CD14-positive monocyte (primary cell): ENCODE results near the gene H1-8. TPM values are rescaled to one million over a fixed set of nuclear protein-coding genes. Genes with fewer than 3 reads are reported as not detected.

Experiments used
- DNase-seq, 3 donors: peaks; one replicate each; pipeline ENCODE4 v3.0.0-alpha.2; 2011 to 2022
- H2AFZ ChIP-seq: 2 replicates; pipeline ENCODE4 v1.6.0; 2012; ENCODE audit warnings: mild to moderate bottlenecking, low read depth, low read length, inconsistent platforms; ENCODE audit not compliant: insufficient read depth, poor library complexity, severe bottlenecking
- H3K27ac ChIP-seq, 2 donors: 1 replicate in 1 of 2; 2 replicates in 1 of 2; pipeline ENCODE4 v1.5.1; 2012 to 2013; ENCODE audit warnings: low read length in 2 of 2, control low read depth in 1 of 2, inconsistent platforms in 1 of 2, low read depth in 1 of 2, mild to moderate bottlenecking in 1 of 2
- H3K27me3 ChIP-seq, 2 donors: one replicate each; pipeline versions ENCODE4 v1.6.0 to v1.6.1; 2011 to 2013; ENCODE audit warnings: low read length in 2 of 2; ENCODE audit not compliant: control insufficient read depth in 2 of 2, insufficient read depth in 2 of 2
- H3K36me3 ChIP-seq, 2 donors: replicated peaks in 1 of 2; 1 replicate in 1 of 2; 2 replicates in 1 of 2; pipeline versions ENCODE4 v1.5.1 to v1.6.1; 2012 to 2013; ENCODE audit warnings: low read length in 2 of 2, control low read depth in 1 of 2, inconsistent platforms in 1 of 2, mild to moderate bottlenecking in 1 of 2; ENCODE audit not compliant: insufficient read depth in 2 of 2, control insufficient read depth in 1 of 2
- H3K4me1 ChIP-seq, 2 donors: 1 replicate in 1 of 2; 2 replicates in 1 of 2; pipeline versions ENCODE4 v1.5.1 to v1.6.1; 2012 to 2013; ENCODE audit warnings: low read length in 2 of 2, control low read depth in 1 of 2, inconsistent platforms in 1 of 2, mild to moderate bottlenecking in 1 of 2, moderate library complexity in 1 of 2; ENCODE audit not compliant: insufficient read depth in 2 of 2, control insufficient read depth in 1 of 2
- H3K4me2 ChIP-seq: replicated peaks from 2 replicates; pipeline ENCODE3; 2012; ENCODE audit warnings: low read length, moderate library complexity, mild to moderate bottlenecking; ENCODE audit not compliant: poor library complexity, severe bottlenecking; ENCODE audit errors: extremely low read depth
- H3K4me3 ChIP-seq, 3 experiments: fragments of 200-600 bp in 1 of 3; sonication (generic) in 1 of 3; replicated peaks in 1 of 3; 1 replicate in 2 of 3; 2 replicates in 1 of 3; pipeline ENCODE4 v1.5.1; 2011 to 2013; ENCODE audit warnings: low read length in 3 of 3, mild to moderate bottlenecking in 3 of 3, control low read depth in 2 of 3, low read depth in 2 of 3, inconsistent platforms in 1 of 3, moderate library complexity in 1 of 3
- H3K79me2 ChIP-seq: 2 replicates; pipeline ENCODE4 v1.6.0; 2012; ENCODE audit warnings: mild to moderate bottlenecking, control low read depth, inconsistent platforms, low read length, moderate library complexity; ENCODE audit not compliant: insufficient read depth
- H3K9ac ChIP-seq: 2 replicates; pipeline ENCODE4 v1.6.0; 2017; ENCODE audit warnings: low read length, mild to moderate bottlenecking; ENCODE audit not compliant: insufficient read depth, poor library complexity, severe bottlenecking
- H3K9me3 ChIP-seq, 2 donors: replicated peaks in 1 of 2; 1 replicate in 1 of 2; 2 replicates in 1 of 2; pipeline versions ENCODE4 v1.5.1 to v1.6.1; 2012 to 2013; ENCODE audit warnings: low read length in 2 of 2, control low read depth in 1 of 2; ENCODE audit not compliant: control insufficient read depth in 1 of 2, insufficient read depth in 1 of 2
- H4K20me1 ChIP-seq: 2 replicates; pipeline ENCODE4 v1.6.0; 2012; ENCODE audit warnings: mild to moderate bottlenecking, low read length, control low read depth, moderate library complexity; ENCODE audit not compliant: insufficient read depth
- H3K27ac Mint-ChIP-seq, 7 donors: one replicate each; pipeline ENCODE4 v1.8.0; 2020; ENCODE audit warnings: mild to moderate bottlenecking in 7 of 7, mixed read lengths in 7 of 7, moderate library complexity in 6 of 7, inconsistent platforms in 2 of 7
- H3K27me3 Mint-ChIP-seq, 3 donors: one replicate each; pipeline ENCODE4 v1.8.0; 2021 to 2022; ENCODE audit warnings: low read depth in 3 of 3, mild to moderate bottlenecking in 3 of 3, mixed read lengths in 3 of 3, moderate library complexity in 3 of 3, inconsistent platforms in 1 of 3
- H3K36me3 Mint-ChIP-seq, 2 donors: one replicate each; pipeline ENCODE4 v1.8.0; 2020; ENCODE audit warnings: mixed read lengths in 2 of 2, inconsistent platforms in 1 of 2, mild to moderate bottlenecking in 1 of 2
- H3K4me1 Mint-ChIP-seq: one replicate; pipeline ENCODE4 v1.8.0; 2020; ENCODE audit warnings: mild to moderate bottlenecking, mixed read lengths
- H3K4me3 Mint-ChIP-seq, 2 donors: one replicate each; pipeline ENCODE4 v1.8.0; 2020; ENCODE audit warnings: mild to moderate bottlenecking in 2 of 2, mixed read lengths in 2 of 2, moderate library complexity in 1 of 2
- H3K9me3 Mint-ChIP-seq, 7 donors: one replicate each; pipeline ENCODE4 v1.8.0; 2020 to 2022; ENCODE audit warnings: mixed read lengths in 7 of 7, mild to moderate bottlenecking in 6 of 7, moderate library complexity in 6 of 7, inconsistent platforms in 2 of 7
- WGBS: methylation state at CpG from one replicate; pipeline ENCODE4 v1.1.5; 2013; ENCODE audit warnings: missing lambda C conversion rate; ENCODE audit not compliant: insufficient coverage; 5-methylcytosine and 5-hydroxymethylcytosine counted together
- intact Hi-C, 2 donors: fragments of 100-400 bp; cut with micrococcal nuclease; formaldehyde crosslinking; loops; one replicate each; pipeline versions ENCODE4 v1.15.0 to v1.15.1; 2023
- polyA plus RNA-seq, 3 donors: library from polyadenylated mRNA; depleted of rRNA in 1 of 3; unstranded in 2 of 3; stranded (reverse) in 1 of 3; fragments of 300-500 nt in 2 of 3; fragments of >200 nt in 1 of 3; fragmentation: Illumina TruSeq in 2 of 3; gene quantifications; 1 replicate in 2 of 3; 2 replicates in 1 of 3; pipeline ENCODE4 v1.2.3, GENCODE V29; 2012 to 2021
- TF ChIP-seq, protein P1 (sequence below): fragments of 200-600 bp; IDR thresholded peaks from one replicate; pipeline ENCODE4 v1.8.0; 2022; ENCODE audit warnings: antibody characterized with exemption, mild to moderate bottlenecking

Gene H1-8
- polyA plus RNA-seq, 3 donors: not detected

- H3K27ac Mint-ChIP-seq: peak overlapping the region in 4 of 7 donors; percentile 20 to 63 (median 41)
These were observed 17.4 kb downstream of the H1-8 start for GRCh38 chr3:129560269-129560787.

GRCh38 chr3:129560911-129561594 is 18.1 kb downstream of the H1-8 start:
- H3K4me1 ChIP-seq: no peaks in the 10 kb centered on the region
- H4K20me1 ChIP-seq: no peaks in the 10 kb centered on the region
- peak overlapping the region in 1 of 2 donors; percentile 26 for H3K27ac ChIP-seq
- no peaks in the 10 kb centered on the region for H3K27me3 ChIP-seq
- peaks cover 95 to 99% of the 10 kb centered on the region in 2 donors for H3K36me3 ChIP-seq
- no peak overlapping the region for H3K4me2 ChIP-seq
- H3K79me2 ChIP-seq: no peaks in the 10 kb centered on the region
- Mint-ChIP-seq H3K4me3 (no peak overlapping the region), H3K4me1 (peaks cover 3% of the 10 kb centered on the region), H3K27ac (peak overlapping the region in 4 of 7 donors; percentile 20 to 63 (median 41)), H3K9me3 (no peaks in the 10 kb centered on the region), H3K27me3 (peaks cover 0 to 2% (median 0%) of the 10 kb centered on the region in 3 donors), H3K36me3 (peaks cover 77 to 85% of the 10 kb centered on the region in 2 donors)
- H3K4me3 ChIP-seq: no peak overlapping the region
- H3K9ac ChIP-seq: no peak overlapping the region
- WGBS: 46% methylated on average over 17 of the region's 18 CpGs
- no peak for DNase-seq
- TF ChIP-seq, protein P1, sequence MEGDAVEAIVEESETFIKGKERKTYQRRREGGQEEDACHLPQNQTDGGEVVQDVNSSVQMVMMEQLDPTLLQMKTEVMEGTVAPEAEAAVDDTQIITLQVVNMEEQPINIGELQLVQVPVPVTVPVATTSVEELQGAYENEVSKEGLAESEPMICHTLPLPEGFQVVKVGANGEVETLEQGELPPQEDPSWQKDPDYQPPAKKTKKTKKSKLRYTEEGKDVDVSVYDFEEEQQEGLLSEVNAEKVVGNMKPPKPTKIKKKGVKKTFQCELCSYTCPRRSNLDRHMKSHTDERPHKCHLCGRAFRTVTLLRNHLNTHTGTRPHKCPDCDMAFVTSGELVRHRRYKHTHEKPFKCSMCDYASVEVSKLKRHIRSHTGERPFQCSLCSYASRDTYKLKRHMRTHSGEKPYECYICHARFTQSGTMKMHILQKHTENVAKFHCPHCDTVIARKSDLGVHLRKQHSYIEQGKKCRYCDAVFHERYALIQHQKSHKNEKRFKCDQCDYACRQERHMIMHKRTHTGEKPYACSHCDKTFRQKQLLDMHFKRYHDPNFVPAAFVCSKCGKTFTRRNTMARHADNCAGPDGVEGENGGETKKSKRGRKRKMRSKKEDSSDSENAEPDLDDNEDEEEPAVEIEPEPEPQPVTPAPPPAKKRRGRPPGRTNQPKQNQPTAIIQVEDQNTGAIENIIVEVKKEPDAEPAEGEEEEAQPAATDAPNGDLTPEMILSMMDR: no peak
- intact Hi-C loops: no loop called here
- H2AFZ ChIP-seq: no peak overlapping the region
- no peaks in the 10 kb centered on the region for H3K9me3 ChIP-seq

More at GRCh38 chr3:129560269-129560787, 17.4 kb downstream of the H1-8 start:
- WGBS: 97% methylated on average over 8 of the region's 16 CpGs
- peaks cover 92 to 99% of the 10 kb centered on the region in 2 donors for H3K36me3 ChIP-seq
- no peak overlapping the region for H3K4me2 ChIP-seq
- H3K9ac ChIP-seq: no peak overlapping the region
- Mint-ChIP-seq H3K4me1 (peaks cover 7% of the 10 kb centered on the region), H3K27me3 (peaks cover 0 to 2% (median 0%) of the 10 kb centered on the region in 3 donors), H3K4me3 (no peak overlapping the region), H3K36me3 (peaks cover 76 to 85% of the 10 kb centered on the region in 2 donors), H3K9me3 (no peaks in the 10 kb centered on the region)
- H2AFZ ChIP-seq: no peak overlapping the region
- no peaks in the 10 kb centered on the region for H3K79me2 ChIP-seq
- intact Hi-C loops: no loop called here
- no peaks in the 10 kb centered on the region for H3K9me3 ChIP-seq
- peaks cover 0 to 3% of the 10 kb centered on the region in 2 donors for H3K4me1 ChIP-seq
- DNase-seq: no peak
- no peak overlapping the region for H3K4me3 ChIP-seq
- no peaks in the 10 kb centered on the region for H4K20me1 ChIP-seq
- TF ChIP-seq, protein P1: no peak
- H3K27ac ChIP-seq: peak overlapping the region in 1 of 2 donors; percentile 26
- H3K27me3 ChIP-seq: no peaks in the 10 kb centered on the region
